GM12878 (cell line): Measurements from ENCODE around the gene PLB1.

ENCODE experiments used
- CEBPB ChIP-seq, 2 experiments: fragments of 150-350 bp in 1 of 2; IDR thresholded peaks; 2 replicates each; pipeline ENCODE4 v1.6.1; 2012 to 2014; ENCODE audit warnings: low read depth in 2 of 2, low read length in 2 of 2, borderline replicate concordance in 1 of 2, inconsistent platforms in 1 of 2
- CHD4 ChIP-seq: fragments of 200-600 bp; sonication (generic); IDR thresholded peaks from 2 replicates; pipeline ENCODE4 v1.6.1; 2016; ENCODE audit warnings: mild to moderate bottlenecking
- CTCF ChIP-seq, 3 experiments: IDR thresholded peaks in 2 of 3; conservative IDR thresholded peaks in 1 of 3; 2 replicates each; pipeline ENCODE4 v1.5.1; 2011; ENCODE audit warnings: low read depth in 3 of 3, low read length in 3 of 3, mild to moderate bottlenecking in 3 of 3, control low read depth in 2 of 3, moderate library complexity in 2 of 3, inconsistent platforms in 1 of 3, mixed read lengths in 1 of 3; ENCODE audit not compliant: control insufficient read depth in 2 of 3, insufficient read depth in 1 of 3; ENCODE audit errors: extremely low read depth in 1 of 3
- E4F1 ChIP-seq: fragments of 450-650 bp; IDR thresholded peaks from 2 replicates; pipeline ENCODE4 v1.6.1; 2018; ENCODE audit warnings: borderline replicate concordance, mild to moderate bottlenecking; ENCODE audit not compliant: partially characterized antibody
- EP300 ChIP-seq, 2 experiments: fragments of 150-350 bp in 1 of 2; IDR thresholded peaks; 2 replicates each; pipeline ENCODE4 v1.6.1; 2011 to 2012; ENCODE audit warnings: low read depth in 2 of 2, low read length in 2 of 2, borderline replicate concordance in 1 of 2, improper control_type of control experiment in 1 of 2, inconsistent platforms in 1 of 2; ENCODE audit not compliant: control insufficient read depth in 1 of 2
- EZH2 ChIP-seq: IDR thresholded peaks from 2 replicates; pipeline ENCODE4 v1.6.1; 2012; ENCODE audit warnings: low read depth, mild to moderate bottlenecking, control low read depth, inconsistent platforms, low read length, borderline replicate concordance; ENCODE audit not compliant: control insufficient read depth
- MXI1 ChIP-seq: fragments of 150-350 bp; IDR thresholded peaks from 2 replicates; pipeline ENCODE4 v1.6.1; 2011; ENCODE audit warnings: low read depth, mild to moderate bottlenecking, inconsistent platforms, low read length, improper control_type of control experiment
- NBN ChIP-seq: fragments of 450-650 bp; IDR thresholded peaks from 2 replicates; pipeline ENCODE4 v1.6.1; 2016
- RFX5 ChIP-seq: IDR thresholded peaks from 2 replicates; pipeline ENCODE4 v1.6.1; 2011; ENCODE audit warnings: low read depth, low read length, improper control_type of control experiment
- SP1 ChIP-seq: IDR thresholded peaks from one replicate; pipeline ENCODE4 v1.6.1; 2011; ENCODE audit warnings: low read depth, low read length
- SPI1 ChIP-seq: IDR thresholded peaks from 2 replicates; pipeline ENCODE4 v1.6.1; 2011; ENCODE audit warnings: low read depth, mild to moderate bottlenecking, low read length, moderate library complexity, borderline replicate concordance; ENCODE audit not compliant: insufficient read depth
- SRF ChIP-seq, 2 experiments: IDR thresholded peaks; 2 replicates each; pipeline ENCODE4 v1.6.1; 2011; ENCODE audit warnings: low read depth in 2 of 2, low read length in 2 of 2, mild to moderate bottlenecking in 1 of 2, moderate library complexity in 1 of 2
- ZNF384 ChIP-seq: IDR thresholded peaks from 2 replicates; pipeline ENCODE4 v1.6.1; 2012; ENCODE audit warnings: low read depth, mild to moderate bottlenecking, low read length, improper control_type of control experiment, borderline replicate concordance
- TF ChIP-seq, protein P1 (sequence below): IDR thresholded peaks from 2 replicates; pipeline ENCODE4 v1.6.1; 2012; ENCODE audit warnings: mild to moderate bottlenecking, low read depth, low read length

GRCh38 chr2:28624793-28625701, 129.2 kb downstream of the PLB1 start:
- no peak for TF ChIP-seq CTCF (IDR thresholded peaks at IDR 0.05 in 2 of 3, conservative IDR thresholded peaks at IDR 0.05 in 1 of 3; ENCODE audit: control insufficient read depth in 2 of 3, extremely low read depth in 1 of 3, insufficient read depth in 1 of 3, low read depth in 3 of 3, low read length in 3 of 3)
- no peak for TF ChIP-seq RFX5
- TF ChIP-seq NBN, result no peak
- no peak for TF ChIP-seq EP300 (IDR thresholded peaks at IDR 0.05; ENCODE audit: borderline replicate concordance in 1 of 2, control insufficient read depth in 1 of 2, low read depth in 2 of 2, low read length in 2 of 2)
- TF ChIP-seq CHD4, result no peak
- no peak for TF ChIP-seq ZNF384
- no peak for TF ChIP-seq SP1
- no peak for TF ChIP-seq MXI1
- TF ChIP-seq, protein P1, sequence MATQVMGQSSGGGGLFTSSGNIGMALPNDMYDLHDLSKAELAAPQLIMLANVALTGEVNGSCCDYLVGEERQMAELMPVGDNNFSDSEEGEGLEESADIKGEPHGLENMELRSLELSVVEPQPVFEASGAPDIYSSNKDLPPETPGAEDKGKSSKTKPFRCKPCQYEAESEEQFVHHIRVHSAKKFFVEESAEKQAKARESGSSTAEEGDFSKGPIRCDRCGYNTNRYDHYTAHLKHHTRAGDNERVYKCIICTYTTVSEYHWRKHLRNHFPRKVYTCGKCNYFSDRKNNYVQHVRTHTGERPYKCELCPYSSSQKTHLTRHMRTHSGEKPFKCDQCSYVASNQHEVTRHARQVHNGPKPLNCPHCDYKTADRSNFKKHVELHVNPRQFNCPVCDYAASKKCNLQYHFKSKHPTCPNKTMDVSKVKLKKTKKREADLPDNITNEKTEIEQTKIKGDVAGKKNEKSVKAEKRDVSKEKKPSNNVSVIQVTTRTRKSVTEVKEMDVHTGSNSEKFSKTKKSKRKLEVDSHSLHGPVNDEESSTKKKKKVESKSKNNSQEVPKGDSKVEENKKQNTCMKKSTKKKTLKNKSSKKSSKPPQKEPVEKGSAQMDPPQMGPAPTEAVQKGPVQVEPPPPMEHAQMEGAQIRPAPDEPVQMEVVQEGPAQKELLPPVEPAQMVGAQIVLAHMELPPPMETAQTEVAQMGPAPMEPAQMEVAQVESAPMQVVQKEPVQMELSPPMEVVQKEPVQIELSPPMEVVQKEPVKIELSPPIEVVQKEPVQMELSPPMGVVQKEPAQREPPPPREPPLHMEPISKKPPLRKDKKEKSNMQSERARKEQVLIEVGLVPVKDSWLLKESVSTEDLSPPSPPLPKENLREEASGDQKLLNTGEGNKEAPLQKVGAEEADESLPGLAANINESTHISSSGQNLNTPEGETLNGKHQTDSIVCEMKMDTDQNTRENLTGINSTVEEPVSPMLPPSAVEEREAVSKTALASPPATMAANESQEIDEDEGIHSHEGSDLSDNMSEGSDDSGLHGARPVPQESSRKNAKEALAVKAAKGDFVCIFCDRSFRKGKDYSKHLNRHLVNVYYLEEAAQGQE, result no peak
- TF ChIP-seq EZH2, result no peak
- TF ChIP-seq CEBPB (IDR thresholded peaks at IDR 0.05; ENCODE audit: borderline replicate concordance in 1 of 2, low read depth in 2 of 2, low read length in 2 of 2), result no peak
- no peak for TF ChIP-seq E4F1
- TF ChIP-seq SRF (IDR thresholded peaks at IDR 0.05; ENCODE audit: low read depth in 2 of 2, low read length in 2 of 2), result no peak
- 0 out of 2 replicates have a peak, but pooled peaks have one; percentile 28 for TF ChIP-seq SPI1
